ENCODE data around the gene PDLIM4.

DNA sequence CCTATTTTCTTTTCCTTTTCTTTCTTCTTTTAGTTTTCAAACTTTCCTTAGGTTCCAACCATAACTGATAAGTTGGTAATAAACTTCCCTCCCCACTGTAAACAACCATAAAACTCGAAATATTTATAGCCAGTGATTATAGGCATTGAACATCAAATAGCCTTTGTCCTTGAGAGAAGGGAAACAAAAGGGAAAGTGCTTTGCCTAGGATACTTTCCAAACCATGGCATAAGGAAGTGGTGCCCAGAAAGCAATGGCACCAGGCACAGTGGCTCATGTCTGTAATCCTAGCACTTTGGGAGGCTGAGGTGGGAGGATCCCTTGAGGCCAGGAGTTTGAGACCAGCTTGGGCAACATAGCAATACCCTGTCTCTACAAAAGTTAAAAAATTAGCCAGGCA is 11.9 kb upstream of the PDLIM4 start:
- TF ChIP-seq, protein P1, sequence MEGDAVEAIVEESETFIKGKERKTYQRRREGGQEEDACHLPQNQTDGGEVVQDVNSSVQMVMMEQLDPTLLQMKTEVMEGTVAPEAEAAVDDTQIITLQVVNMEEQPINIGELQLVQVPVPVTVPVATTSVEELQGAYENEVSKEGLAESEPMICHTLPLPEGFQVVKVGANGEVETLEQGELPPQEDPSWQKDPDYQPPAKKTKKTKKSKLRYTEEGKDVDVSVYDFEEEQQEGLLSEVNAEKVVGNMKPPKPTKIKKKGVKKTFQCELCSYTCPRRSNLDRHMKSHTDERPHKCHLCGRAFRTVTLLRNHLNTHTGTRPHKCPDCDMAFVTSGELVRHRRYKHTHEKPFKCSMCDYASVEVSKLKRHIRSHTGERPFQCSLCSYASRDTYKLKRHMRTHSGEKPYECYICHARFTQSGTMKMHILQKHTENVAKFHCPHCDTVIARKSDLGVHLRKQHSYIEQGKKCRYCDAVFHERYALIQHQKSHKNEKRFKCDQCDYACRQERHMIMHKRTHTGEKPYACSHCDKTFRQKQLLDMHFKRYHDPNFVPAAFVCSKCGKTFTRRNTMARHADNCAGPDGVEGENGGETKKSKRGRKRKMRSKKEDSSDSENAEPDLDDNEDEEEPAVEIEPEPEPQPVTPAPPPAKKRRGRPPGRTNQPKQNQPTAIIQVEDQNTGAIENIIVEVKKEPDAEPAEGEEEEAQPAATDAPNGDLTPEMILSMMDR (conservative IDR thresholded peaks at IDR 0.05; ENCODE audit: low read length): no peak
- TF ChIP-seq EZH2phosphoT487 (IDR thresholded peaks at IDR 0.05; ENCODE audit: borderline replicate concordance, low read depth, low read length): no peak

All from OCI-LY7 (cell line).